Astrocyte of the spinal cord (primary cell): ENCODE measurements around the gene PSD4.

ENCODE experiments used
- DNase-seq: peaks from one replicate; pipeline ENCODE4 v3.0.0; 2011; ENCODE audit warnings: low read depth, low spot score
- H3K4me3 ChIP-seq: 2 replicates; pipeline ENCODE4 v1.5.1; 2011; ENCODE audit warnings: low read depth, mild to moderate bottlenecking, low read length, moderate library complexity
- in situ Hi-C: cut with HindIII; loops from 2 replicates; pipeline ENCODE4 v1.10.0; 2017; ENCODE audit warnings: low sequenced_read_pairs
- TF ChIP-seq, protein P1 (sequence below): IDR thresholded peaks from 2 replicates; pipeline ENCODE4 v1.5.1; 2012; ENCODE audit warnings: low read depth, mild to moderate bottlenecking, low read length, inconsistent platforms

The PSD4 gene

DNA sequence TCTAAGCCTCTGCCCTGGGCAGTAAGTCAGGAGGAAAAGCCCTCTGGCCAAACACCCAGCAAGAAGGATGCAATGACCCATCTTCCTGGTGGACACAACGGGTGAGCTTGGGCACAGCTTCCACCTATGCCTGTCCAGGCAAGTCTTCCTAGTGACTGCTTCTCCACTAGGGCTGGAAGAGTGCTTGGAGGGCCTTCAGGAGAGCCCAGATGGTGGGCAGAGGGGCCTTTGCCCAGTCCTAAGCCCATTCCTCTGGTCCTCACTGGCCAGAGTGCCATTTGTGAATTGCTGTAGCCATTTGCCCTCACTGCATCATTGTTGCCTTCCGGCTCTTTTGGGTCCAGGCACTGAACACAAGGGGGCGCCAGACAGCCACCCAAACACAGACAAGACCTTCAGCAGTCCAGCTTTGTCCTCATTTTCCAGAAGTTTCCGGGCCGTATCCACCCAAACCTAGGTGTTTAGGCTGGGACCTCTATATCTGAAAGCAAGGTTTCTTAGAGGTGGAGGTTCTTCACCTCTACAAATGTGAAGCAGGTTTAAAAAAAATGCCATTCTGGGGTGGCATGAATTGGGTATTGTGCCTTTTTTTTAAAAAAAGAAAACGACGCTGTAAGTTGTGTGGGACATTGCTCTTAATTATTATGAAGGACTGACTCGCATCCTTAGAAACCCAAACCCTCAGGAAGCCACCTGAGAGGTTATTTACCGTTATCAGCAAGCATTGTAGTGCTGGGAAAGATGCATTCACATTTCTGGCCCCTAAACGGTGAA lies 75.4 kb downstream of the PSD4 start:
- in situ Hi-C loops: no loop called here
- TF ChIP-seq, protein P1, sequence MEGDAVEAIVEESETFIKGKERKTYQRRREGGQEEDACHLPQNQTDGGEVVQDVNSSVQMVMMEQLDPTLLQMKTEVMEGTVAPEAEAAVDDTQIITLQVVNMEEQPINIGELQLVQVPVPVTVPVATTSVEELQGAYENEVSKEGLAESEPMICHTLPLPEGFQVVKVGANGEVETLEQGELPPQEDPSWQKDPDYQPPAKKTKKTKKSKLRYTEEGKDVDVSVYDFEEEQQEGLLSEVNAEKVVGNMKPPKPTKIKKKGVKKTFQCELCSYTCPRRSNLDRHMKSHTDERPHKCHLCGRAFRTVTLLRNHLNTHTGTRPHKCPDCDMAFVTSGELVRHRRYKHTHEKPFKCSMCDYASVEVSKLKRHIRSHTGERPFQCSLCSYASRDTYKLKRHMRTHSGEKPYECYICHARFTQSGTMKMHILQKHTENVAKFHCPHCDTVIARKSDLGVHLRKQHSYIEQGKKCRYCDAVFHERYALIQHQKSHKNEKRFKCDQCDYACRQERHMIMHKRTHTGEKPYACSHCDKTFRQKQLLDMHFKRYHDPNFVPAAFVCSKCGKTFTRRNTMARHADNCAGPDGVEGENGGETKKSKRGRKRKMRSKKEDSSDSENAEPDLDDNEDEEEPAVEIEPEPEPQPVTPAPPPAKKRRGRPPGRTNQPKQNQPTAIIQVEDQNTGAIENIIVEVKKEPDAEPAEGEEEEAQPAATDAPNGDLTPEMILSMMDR: peak; percentile 93
- DNase-seq: peak; percentile 82
- no peak overlapping the region for H3K4me3 ChIP-seq

DNA sequence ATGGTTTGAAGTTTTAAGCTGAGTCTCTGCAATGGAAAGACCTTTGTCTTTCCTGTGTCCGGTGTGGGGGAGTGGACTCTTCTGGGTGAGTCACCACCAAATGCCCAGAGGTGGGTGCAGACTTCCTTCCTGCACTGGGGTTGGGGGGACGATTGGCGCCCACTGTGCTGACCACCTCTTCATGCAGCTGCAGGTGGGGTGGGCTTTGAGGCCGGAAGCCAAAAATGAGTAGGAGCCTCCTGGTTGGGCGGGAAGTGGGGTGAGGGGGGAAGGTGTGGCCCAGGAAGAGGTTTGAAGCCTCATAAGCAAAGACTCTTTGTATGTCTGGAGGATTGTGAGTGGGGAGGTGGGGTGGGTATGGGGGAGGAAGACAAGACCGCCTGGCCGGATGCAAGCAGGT lies 77.3 kb downstream of the PSD4 start:
- TF ChIP-seq, protein P1: no peak
- no peak overlapping the region for H3K4me3 ChIP-seq
- no peak for DNase-seq
- in situ Hi-C loops: no loop called here

DNA sequence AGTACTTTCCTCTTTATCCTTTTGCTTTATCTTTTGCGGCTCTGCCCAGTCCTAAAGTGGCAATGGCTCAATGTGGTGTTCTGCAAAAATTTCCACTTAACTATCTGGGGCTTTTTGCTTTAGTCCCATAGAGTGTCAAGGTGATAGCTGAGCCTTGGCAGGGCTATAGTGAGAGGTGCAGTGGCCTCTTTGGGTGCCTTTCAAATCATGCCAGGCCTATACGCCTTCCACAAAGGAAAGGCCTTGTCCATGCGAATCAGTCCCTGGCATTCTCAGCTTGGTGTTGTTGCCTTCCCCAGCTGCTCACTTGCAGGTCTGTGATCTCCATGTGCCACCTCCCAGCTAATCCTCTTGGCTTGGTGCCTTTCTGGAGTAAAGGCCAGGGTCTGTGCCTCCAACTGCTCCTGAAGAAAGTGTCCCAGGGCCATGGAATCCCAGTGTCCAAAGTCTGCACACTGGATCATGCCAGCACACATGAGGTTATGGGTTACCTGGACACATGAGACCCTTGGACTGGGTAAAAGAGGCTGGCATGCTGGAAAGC lies 78.3 kb downstream of the PSD4 start:
- DNase-seq: no peak
- in situ Hi-C loops: no loop called here
- no peak overlapping the region for H3K4me3 ChIP-seq
- TF ChIP-seq, protein P1: no peak

DNA sequence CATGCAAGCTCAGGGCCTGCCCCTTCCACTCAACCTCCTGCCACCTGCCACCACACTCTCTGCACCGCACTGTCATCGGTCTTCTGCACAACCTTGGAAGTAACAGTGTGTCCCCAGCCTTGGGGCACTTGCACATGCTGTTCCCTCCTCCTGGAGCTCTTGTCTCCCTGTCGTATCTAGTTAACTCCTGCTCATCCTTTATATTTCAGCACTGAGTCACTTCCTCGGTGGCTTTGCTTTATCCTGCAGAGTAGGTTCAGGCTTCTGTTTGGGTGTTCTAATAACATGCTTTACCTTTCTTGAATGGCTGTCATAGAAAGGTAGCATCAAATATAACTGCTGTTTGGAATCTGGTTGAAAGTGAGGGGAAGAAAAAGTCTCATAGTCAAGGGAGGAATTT lies 79.7 kb downstream of the PSD4 start:
- DNase-seq: no peak
- TF ChIP-seq, protein P1: no peak
- in situ Hi-C loops: no loop called here
- H3K4me3 ChIP-seq: no peak overlapping the region

DNA sequence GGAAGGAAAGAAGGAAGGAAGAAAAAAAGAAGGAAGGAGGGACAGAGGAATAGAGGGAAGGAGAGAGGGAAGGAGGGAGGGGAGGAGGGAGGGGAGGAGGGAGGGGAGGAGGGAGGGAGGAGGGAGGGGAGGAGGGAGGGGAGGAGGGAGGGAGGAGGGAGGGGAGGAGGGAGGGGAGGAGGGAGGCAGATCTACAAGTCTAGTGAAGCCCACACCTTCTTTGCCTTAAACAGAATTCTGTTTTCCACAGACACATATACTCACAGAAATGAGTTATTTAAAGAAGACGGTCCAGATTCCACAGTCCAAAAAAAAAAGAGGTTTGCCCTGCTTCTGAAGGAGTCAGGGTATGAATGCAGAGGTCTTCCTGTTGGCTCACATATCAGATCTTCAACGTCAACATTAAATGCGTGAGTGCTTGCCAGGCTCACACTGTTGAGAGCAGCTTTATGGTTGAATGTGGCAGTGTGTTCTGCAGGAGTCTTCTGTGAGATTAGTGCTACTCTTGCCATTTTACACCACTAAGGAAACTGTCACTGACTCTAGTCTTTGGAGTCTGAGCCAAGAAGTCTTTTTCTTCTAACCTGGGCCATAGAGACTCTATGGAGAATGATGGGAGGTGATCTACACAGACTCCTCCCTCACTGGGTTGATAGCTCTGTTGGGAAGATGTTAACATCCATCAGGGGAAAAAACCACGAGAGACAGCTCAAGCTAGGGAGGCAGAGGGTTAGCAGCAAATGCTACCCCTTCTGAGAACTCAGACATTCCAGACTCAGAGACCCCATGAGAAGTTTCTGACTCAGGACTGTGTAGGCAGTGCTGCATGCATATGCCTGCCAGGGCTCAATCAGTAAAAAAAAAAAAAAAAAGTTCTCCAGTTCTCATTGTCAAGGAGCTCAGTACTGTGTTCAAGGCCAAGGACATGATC lies 81.6 kb downstream of the PSD4 start:
- no peak overlapping the region for H3K4me3 ChIP-seq
- TF ChIP-seq, protein P1: no peak
- peak; percentile 50 for DNase-seq
- in situ Hi-C loops: no loop called here

DNA sequence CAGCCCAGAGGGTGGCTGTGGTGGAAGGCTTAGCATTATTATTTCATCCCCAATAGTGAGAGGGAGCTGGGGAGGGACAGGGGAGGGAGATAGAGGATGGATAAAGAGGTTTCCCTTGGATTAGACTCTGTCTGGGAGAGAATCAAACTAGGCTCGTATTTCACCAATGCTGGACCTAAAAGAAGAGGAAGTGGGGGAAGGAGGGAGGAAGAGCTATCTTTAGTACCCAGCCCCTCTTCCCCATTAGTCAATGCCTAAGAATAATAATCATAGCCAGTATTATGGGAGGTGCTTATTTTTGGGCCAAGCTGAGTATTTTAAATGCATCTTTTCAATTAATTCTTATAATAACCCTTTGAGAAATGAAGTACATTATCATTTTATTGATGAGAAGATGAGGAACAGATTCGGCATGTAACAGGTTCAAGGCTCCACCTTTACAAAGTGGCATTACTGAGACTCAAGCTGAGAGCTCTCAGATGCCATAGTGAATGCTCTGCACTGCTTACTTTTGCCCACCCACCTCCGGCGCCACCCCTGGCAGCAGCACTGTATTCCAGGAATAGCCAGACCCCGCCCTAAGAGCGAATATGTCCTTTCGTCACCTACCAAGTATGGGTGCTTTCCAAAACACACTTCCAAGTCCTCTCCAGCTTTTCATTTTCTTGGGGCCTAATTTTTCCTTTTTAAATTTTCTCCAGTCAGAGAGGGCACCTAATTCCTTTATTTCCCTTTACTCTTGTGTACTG lies 83.9 kb downstream of the PSD4 start:
- TF ChIP-seq, protein P1: no peak
- DNase-seq: no peak
- H3K4me3 ChIP-seq: no peak overlapping the region
- in situ Hi-C loops: no loop called here
